DMS 273 (cell line): Measurements from ENCODE around the gene FARP1.
A peak's percentile ranks its signal among the peaks of the same experiment; 100 is the strongest.
"Not testable (repeated sequence)": the region's sequence is repeated elsewhere in the genome, so short reads cannot be mapped to it uniquely, and the experiment has no call there.

ENCODE experiments used
- DNase-seq: peaks from one replicate; lab custom pipeline; 2025; ENCODE audit not compliant: unreplicated experiment; lab: John Stamatoyannopoulos, UW

The FARP1 gene

DNA sequence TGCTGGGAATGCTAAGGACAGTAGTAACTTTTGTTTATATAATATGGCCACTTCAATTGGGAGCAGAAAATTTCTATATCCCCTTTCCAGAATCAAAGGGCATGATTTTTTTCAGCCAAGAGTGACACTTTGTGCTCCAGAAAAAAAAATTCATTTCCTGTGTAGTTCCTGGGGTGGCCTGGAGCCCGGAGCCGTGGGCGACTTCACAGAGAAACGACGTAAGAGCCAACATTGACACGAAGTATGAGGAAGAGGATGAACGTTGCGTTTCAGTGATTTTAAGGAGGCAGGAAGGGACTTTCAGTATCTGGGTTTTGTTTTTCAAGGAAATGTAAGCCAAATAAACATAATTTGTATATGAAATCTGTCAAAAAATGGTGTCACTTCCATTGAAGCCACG, 246.4 kb downstream of the FARP1 start:
- DNase-seq, result no peak

DNA sequence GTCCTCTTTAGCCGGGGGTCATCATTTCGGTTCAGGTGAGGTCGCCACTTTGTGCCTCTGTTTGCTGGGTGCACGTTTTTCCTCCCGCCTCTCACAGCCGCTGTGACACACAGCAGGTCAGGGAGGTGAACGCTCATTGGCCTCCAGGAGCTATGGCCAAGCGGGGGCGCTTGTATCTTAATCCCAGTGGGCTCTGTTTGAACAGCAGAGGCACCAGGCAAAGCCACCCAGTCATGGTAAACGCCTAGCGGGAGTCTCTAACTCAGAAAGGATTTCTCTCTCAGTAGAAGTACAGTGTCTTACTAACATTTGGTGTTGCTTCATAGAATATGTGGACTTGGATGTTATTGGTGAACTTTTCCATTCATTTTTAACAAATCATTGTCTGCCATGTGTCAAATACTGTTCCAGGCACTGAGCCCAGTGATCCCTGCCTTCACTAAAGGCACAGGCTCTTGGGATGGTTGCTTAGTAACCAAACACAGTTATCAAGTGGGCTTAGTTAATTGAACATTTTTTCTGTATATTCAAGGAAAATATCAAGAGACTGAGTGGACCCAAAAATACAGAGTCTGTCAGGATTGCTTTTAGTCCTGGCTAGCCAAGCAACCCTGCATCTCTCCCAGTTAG, 247.3 kb downstream of the FARP1 start:
- DNase-seq, result no peak

DNA sequence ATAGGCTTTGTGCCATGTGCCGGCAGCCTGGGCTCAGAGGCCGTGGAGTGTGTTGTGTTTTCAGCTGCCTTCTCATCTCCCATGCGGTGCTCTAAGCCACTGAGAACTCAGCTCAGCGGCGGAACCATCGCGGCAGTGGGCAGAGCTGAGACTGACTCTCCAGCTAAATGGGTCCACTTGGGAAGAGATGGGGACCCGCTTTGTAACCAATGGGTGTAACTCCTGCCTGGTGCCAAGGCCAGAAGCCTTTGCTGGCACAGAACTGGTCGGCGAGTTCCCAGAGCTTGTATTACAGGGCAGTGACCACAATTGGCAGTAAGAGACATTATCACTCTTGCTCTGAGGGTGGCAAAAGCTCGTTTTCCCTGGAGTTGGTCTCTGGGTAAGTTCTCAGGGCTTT, 251.0 kb downstream of the FARP1 start:
- DNase-seq, result no peak

DNA sequence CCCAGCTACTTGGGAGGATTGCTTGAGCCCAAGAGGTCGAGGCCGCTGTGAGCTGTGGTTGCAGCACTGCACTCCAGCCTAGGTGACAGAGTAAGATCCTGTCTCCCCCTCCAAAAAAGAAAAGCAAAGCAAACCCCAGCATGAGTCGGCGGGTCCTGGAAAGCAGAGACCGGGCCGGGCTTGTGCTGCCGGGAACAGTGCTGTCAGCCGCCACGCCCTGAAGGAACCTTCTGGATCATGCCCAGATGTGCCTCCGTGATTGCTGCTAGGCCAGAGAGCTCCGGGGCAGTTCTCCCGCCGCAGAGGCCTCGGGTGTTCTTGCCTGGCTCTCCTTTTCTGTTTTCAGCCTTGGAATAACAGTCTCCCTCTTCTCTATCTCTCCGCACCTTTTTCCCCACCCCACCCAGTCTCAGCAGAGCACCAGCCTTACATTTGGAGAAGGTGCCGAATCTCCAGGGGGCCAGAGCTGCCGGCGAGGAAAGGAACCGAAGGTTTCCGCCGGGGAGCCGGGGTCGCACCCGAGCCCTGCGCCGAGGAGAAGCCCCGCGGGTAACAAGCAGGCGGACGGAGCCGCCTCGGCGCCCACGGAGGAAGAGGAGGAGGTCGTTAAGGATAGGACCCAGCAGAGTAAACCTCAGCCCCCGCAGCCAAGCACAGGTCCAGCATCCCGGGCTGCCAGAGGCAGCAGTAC, 252.1 kb downstream of the FARP1 start:
- no peak for DNase-seq

DNA sequence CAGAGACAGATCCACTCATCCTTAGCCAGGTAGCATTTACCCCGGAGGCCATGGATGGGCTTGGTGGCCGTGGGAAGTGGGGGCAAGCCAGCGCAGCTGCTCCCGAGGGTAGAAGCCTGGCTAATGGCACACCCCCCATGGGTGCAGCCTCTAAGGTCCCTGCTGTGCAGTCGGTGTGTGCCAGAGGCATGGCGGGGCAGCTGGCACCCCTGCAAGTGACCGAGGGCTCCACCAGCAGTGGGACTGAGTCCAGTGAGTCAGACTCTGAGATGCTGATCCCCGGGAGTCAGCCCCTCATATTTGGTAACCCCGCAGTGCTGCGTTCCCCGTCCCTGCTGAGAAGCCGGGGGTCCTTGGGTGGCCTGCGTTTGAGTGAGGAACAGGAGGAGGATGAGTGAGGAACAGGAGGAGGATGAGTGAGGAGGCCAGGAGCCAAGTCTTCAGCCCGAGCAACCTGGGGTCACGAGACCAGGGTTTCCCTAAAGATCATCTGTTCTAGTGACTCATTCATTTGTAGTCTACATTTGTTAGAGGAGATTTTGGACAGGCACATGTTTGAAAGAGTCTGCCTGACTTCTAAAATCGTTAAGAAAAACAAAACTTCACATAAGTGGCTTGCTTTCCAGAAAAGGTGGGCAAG, 253.3 kb downstream of the FARP1 start:
- no peak for DNase-seq

DNA sequence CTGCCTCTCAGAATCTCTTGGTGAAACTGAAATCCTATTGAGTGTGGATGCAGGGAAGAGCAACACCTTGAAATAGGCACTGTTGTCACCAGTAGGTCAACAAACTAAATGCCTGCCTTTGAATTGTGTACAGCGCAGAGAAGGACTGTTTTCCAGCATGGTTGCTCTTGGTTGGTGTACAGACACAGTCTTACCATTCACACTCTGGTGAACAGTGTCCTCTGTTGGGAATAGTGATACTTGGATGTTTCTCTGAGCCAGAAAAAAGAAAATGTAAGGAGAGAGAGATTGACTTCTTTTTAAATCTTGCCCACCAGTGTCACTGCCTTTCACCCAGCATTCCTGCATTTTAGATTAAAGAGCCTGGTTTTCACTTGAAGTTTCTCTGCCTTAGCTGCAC, 254.3 kb downstream of the FARP1 start:
- DNase-seq, result peak; percentile 3

DNA sequence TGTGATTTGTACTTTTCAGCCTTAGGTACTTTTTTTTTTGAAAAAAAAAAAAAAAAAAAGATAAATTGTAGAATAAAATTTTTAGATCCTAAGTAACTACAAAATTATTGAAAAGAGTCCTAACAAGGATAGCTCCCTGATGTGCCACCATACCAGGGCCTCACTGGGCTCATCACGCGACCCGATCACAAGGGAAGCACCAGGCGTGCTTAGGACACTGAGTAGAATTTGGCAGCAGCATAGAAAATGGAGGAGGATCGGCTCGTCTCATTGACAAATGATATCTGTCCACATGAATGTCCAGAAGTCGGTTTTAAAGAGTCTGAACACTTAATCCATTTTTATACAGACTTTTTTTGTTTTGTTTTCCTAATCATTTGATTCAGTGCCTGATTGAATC, 255.0 kb downstream of the FARP1 start:
- DNase-seq, result no peak

DNA sequence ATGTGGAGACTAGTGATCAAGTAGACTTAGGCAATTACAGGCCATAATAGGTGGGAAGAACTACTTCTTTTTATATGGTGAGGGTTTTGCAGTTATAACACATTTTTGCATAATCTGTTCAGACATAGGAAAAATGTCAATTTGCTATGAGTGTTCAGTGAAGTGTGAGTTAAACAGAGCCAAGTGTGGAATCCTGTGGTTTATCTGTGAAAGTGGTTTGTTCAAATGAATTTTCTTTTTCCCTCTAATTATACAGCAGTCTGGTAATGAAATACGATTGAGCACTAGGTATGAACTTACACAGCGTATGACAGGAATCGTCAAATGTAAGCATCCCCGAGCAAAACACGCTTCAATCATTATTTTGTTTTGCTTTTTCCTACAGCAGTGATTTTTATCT, 255.7 kb downstream of the FARP1 start:
- DNase-seq, result no peak

DNA sequence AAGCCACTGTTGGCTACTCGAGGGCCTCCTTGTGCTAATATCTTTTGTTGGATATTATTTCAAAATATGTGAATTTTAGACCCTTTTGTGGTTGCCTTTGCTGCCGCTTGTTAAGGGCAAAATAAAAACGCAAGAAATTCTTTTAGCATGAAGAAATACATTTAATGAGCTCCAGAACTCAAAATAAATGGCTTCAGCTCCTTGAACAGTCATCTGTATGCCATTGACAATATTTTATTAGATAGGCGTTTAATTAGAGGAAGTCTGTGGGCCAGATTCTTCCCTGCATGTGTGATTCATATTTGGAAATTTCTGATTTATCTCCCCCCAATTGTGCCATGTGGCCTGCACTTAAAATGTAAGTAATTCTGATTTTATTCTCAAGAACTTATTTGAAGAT, 256.9 kb downstream of the FARP1 start:
- DNase-seq, result no peak

DNA sequence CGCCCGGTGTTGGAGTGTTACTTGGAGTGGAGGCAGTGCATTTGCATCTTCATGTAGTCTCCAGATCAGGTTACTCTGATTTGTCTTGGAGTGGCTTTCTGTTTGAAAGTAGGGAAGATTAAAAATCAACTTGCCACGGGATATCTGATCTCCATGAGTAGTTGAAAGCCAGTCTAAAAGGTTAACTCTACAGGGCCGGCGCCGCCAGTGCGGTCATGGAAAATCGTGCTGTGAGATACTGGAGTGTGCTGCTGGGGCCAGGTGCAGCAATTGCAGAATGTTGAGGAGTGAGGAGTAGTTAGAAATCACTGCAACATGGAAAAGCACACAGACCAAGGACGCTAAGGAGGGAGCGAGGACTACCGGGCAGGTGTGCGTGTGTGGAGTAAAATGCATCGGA, 259.0 kb downstream of the FARP1 start:
- DNase-seq, result no peak

DNA sequence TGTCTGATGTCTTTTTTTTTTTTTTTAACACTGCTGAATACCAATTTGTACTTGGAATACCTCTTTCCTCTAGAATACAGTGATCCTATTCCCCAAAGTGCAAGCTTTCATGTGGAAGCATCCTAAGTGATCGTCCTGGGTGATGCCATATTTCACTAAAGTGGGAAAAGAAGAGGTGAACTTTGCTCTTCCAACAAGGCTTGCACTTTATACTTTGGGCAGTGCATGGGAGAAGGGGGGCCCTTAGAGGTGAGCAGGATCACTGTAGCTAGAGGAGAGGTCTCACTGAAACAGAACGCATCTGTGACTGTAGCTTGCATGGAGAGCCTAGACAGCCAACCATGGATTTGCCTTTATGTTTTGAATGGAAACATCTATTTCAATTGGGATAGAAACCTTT, 260.2 kb downstream of the FARP1 start:
- DNase-seq, result no peak

DNA sequence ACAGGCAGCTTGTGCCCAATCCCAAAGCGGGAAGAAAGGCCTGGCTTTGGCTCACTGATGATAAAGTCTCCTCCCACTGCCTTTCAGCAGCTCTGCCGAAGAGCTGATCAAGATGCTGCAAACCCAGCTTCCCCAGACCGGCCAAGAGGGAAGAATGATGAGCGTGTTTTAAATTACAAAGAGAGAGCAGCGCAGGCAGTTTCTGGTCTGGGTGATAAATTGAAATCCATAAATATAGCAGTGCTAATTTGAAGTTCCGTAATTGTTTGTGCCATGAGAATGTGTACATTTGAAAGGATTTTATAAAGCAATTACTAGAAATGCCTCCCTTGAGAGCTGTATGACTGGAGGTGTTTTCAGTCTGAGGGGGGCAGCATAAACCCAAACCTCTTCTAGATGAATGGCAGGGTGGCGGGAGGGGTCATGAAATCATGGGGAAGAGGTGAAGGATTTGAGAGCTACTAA, 262.2 kb downstream of the FARP1 start:
- peak; percentile 5 for DNase-seq

DNA sequence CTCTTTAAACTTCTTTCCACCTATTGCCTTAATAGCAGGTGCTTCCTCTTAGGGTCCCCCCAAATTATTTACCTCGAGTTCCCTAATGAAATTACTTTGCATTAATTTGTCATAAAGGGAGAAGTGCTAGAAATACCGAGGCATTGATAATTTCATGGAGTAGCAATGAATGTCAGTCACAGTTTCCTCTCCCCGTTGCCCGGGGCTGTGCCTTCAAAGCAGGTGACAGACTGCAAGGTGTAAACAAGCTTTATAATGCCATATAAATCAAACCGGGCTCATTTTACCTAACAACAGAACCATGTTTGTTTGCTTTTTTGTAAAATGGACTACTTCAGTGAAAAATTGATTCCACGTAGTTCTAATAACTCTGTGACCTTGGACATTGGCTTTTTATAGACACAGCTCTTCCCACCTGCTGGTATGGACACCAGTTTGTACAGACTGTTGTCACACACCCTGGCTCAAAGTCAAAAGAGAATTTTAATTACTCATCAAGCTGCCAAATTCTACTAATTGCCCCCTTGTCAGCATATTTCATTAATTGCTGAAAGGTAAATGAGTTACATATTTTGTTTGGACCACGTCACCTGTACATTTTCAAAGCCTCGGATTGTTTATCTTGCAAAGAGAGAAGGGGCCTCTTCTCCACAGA, 262.9 kb downstream of the FARP1 start:
- DNase-seq, result no peak

DNA sequence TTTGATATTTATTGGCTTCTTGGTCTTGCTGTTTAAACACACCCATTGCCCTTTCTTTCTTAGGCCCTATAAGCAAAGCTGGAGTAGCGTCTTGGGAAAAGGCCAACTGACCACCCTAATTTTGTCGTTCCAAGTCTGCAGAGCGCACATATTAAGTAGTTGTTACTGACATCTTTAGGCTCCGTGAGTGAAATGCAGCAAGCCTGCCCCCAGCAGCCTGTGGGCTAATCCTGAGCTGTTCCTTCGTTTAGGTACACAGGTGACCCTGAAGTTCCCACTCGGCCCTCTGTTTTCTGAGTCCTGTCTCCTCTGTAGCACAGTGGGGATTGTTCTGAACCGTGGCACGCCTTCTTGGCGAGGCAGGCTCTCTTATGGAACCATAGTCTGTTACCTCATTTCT, 263.5 kb downstream of the FARP1 start:
- DNase-seq, result no peak

DNA sequence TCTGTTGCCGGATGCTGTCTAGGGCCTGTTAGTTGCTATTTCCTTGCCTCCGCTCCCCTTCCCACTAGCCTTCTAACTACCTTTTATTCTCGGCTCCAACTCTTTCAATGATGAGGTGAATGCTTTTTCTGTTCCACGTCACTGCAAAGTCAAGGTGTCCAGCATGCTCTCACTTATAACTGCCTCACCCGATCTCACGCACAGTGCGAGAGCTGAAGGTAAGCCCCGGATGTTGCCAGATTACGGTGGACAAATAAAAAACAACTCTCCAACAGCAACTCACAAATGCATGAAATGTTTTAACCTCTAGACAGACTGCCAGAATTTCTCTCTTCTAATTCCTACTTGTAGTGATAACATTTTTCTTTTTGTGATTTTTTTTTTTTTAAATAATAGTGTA, 264.1 kb downstream of the FARP1 start:
- no peak for DNase-seq

DNA sequence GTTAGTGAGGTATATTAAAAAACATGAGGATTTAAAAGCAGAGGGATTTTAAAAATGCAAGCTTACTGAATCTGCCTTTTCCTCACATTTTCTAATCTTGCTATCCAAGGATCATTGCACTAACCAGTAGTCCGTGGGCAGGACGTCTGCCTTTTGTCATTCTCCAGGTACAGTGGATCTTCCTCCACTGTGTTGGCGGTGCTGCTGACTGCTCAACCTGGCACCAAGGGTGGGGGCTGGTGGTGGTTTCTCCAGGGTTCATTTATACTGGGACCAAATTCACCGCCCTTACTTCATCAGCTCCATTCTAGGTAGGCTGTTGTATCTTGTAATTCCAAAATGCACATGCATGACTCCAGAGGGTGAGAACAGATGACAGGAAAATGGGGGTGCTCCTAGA, 264.7 kb downstream of the FARP1 start:
- no peak for DNase-seq

DNA sequence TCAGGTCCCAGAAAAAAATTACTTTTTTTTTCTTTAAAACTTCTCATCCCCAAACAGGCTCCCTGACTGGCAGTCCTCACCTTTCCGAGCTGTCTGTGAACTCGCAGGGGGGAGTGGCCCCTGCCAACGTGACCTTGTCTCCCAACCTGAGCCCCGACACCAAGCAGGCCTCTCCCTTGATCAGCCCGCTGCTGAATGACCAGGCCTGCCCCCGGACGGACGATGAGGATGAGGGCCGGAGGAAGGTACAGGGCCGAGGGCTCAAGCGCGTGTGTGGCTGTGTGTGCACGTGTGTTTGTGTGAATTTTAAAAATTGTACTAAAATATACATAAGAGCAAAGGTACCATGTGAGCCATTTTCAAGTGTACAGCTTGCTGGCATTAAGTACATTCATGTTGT, 266.4 kb downstream of the FARP1 start:
- no peak for DNase-seq

DNA sequence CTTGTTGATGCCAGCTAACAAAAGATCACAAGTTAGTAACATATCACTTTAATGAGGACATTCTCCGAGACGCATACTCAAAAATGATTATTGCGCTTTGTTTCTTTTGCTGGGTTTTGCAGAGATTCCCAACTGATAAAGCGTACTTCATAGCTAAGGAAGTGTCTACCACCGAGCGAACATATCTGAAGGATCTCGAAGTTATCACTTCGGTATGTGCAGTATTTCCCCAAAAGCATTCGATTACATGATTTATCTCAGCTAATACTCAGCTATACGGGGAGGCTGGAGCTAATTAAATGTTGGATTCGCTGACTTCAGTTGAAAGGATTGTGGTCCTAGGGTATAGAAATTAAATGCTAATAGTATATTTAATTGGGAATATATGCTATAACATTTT, 267.7 kb downstream of the FARP1 start:
- no peak for DNase-seq

DNA sequence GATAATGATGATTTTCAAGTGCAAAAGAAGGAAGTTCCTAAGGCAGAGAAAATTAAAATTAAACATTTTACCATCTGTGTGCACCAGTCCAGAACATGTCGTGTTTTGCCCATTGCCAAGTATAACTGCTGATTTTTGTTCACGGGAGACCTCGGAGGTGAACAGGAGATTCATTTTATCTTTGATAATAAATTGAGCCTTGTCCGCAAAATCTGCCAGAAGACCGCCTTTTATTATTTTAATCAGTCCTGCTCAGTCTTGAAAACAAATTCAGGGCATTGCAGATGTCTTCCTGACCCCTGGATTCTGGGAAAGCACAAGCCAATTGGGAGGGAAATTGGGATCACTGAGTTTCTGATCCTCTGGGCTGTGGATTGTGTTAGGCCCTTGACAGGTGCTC, 268.1 kb downstream of the FARP1 start:
- no peak for DNase-seq

DNA sequence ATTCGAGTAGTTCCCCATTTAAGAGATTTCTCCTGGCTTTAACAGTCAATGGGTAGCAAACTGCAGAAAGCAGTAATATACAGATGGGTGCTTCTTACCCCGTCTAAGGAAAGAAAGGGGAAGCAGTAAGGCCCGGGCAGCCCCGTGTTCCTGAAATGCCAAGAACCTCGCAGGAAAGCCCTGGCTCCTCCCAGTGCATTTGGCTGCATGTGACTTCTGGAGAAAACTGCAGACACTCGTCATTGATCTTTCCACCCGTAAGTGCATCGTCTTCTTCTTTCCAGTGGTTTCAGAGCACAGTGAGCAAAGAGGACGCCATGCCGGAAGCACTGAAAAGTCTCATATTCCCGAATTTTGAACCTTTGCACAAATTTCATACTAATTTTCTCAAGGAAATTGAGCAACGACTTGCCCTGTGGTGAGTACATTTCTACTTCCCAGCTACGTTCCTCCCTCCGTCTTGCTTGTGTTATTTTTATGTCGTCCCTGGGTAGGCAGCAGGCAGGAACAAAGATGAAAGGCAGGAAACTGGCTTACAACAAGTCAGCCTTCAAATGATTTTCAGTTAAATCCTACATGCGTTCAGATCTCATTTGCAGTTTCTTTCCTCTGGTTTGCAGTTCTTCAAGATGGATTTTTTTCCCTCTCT, 268.8 kb downstream of the FARP1 start:
- no peak for DNase-seq

DNA sequence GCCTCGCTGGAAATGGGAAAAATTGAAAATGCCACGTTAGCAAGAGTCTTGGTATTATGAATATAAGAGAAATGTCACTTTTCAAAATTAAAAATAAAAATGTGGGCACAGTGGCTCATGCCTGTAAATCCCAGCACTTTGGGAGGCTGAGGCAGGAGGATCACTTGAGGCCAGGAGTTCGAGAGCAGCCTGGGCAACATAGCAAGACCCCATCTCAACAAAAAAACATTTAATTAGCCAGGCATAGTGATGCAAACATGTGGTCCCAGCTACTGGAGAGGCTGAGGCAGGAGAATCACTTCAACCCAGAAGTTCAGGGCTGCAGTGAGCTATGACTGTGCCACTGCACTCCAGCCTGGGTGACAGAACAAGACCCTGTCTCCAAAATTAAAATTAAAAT, 270.4 kb downstream of the FARP1 start:
- not testable (repeated sequence) for DNase-seq

DNA sequence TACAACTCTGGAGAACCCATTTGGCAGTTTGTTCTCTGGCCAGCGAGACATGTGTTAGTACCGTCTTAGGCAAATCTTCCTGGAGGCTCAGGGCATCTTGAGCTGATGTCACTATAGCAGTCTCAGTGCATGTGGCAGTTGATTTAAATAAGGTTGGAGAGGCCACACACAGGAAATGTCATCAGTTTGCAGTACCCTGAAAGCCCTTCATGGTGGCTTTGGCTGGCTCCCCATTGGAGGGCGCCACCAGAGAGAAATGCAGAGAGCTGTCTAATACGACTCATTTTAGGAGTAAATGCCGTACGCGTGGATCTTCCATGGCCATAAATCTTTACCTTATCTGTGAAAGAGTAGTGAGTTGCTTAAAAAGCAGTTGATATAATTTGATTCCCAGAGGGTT, 270.9 kb downstream of the FARP1 start:
- DNase-seq, result no peak
